Cardiac muscle cell (in vitro differentiated cells and primary cell): ENCODE measurements around the gene SH3RF3. TPM values are rescaled to one million over a fixed set of nuclear protein-coding genes. Genes with fewer than 3 reads are reported as not detected.

Experiments used
- DNase-seq, 2 donors: peaks; one replicate each; pipeline versions ENCODE4 v3.0.0 to v3.0.0-alpha.2; 2010 to 2017; ENCODE audit warnings: low read depth in 1 of 2, low spot score in 1 of 2
- H3K27ac ChIP-seq: fragments of 200-600 bp; sonication (generic); 2 replicates; pipeline ENCODE4 v1.5.1; 2016
- H3K27me3 ChIP-seq: fragments of 200-600 bp; sonication (generic); 2 replicates; pipeline ENCODE4 v1.6.0; 2016; ENCODE audit warnings: control low read depth
- H3K36me3 ChIP-seq: fragments of 200-600 bp; sonication (generic); 2 replicates; pipeline ENCODE4 v1.5.1; 2016; ENCODE audit warnings: control low read depth
- H3K4me1 ChIP-seq: fragments of 200-600 bp; sonication (generic); 2 replicates; pipeline ENCODE4 v1.8.1; 2017; ENCODE audit warnings: low read depth, mild to moderate bottlenecking, mixed run types
- H3K4me3 ChIP-seq: fragments of 200-600 bp; sonication (generic); 2 replicates; pipeline ENCODE4 v1.5.1; 2016; ENCODE audit warnings: mild to moderate bottlenecking
- H3K9me3 ChIP-seq: fragments of 200-600 bp; sonication (generic); 2 replicates; pipeline ENCODE4 v1.5.1; 2017; ENCODE audit warnings: low read depth, mild to moderate bottlenecking, control low read depth
- CTCF ChIP-seq: IDR thresholded peaks from 2 replicates; pipeline ENCODE4 v1.5.1; 2012; ENCODE audit warnings: low read depth, mild to moderate bottlenecking, low read length
- polyA plus RNA-seq: library from polyadenylated mRNA; unstranded; fragments of >200 nt; fragmentation: Nextera tagmentation; extraction: Ambion mirVana; gene quantifications from 2 replicates; pipeline ENCODE4 v1.2.1, GENCODE V29; 2016
- total RNA-seq: library from RNA; depleted of rRNA; stranded (reverse); fragments of >200 nt; gene quantifications from 2 replicates; pipeline ENCODE4 v1.2.3, GENCODE V29; 2016

SH3RF3 gene
- total and polyA plus RNA-seq, 2 experiments from 2014 or later = 1.2 to 1.7 TPM

GRCh38 chr2:109452318-109453305 lies 323.6 kb downstream of the SH3RF3 start:
- Histone ChIP-seq H3K36me3 (no peaks in the 10 kb centered on the region), H3K27me3 (no peaks in the 10 kb centered on the region), H3K9me3 (no peaks in the 10 kb centered on the region), H3K27ac (no peak overlapping the region), H3K4me3 (no peak overlapping the region), H3K4me1 (no peaks in the 10 kb centered on the region)
- no peak for TF ChIP-seq CTCF
- no peak for DNase-seq

GRCh38 chr2:109453371-109453995 lies 324.5 kb downstream of the SH3RF3 start:
- no peaks in the 10 kb centered on the region for H3K9me3 ChIP-seq
- no peaks in the 10 kb centered on the region for H3K4me1 ChIP-seq
- no peak for TF ChIP-seq CTCF
- H3K27me3 ChIP-seq = no peaks in the 10 kb centered on the region
- H3K27ac ChIP-seq = no peak overlapping the region
- no peak overlapping the region for H3K4me3 ChIP-seq
- DNase-seq = no peak
- no peaks in the 10 kb centered on the region for H3K36me3 ChIP-seq

- no peak overlapping the region for H3K27ac ChIP-seq
- no peak for TF ChIP-seq CTCF
Observed at GRCh38 chr2:109454304-109454703, 325.3 kb downstream of the SH3RF3 start.

GRCh38 chr2:109454765-109455394 lies 325.9 kb downstream of the SH3RF3 start:
- H3K27ac ChIP-seq = no peak overlapping the region
- H3K36me3 ChIP-seq = no peaks in the 10 kb centered on the region
- no peaks in the 10 kb centered on the region for H3K4me1 ChIP-seq
- DNase-seq = no peak
- H3K27me3 ChIP-seq = no peaks in the 10 kb centered on the region
- no peak overlapping the region for H3K4me3 ChIP-seq
- no peaks in the 10 kb centered on the region for H3K9me3 ChIP-seq
- no peak for TF ChIP-seq CTCF

More at GRCh38 chr2:109454304-109454703, 325.3 kb downstream of the SH3RF3 start:
- no peaks in the 10 kb centered on the region for H3K9me3 ChIP-seq
- H3K27me3 ChIP-seq = no peaks in the 10 kb centered on the region
- no peak overlapping the region for H3K4me3 ChIP-seq
- H3K36me3 ChIP-seq = no peaks in the 10 kb centered on the region
- peak in 1 of 2 donors; percentile 30 for DNase-seq
- H3K4me1 ChIP-seq = no peaks in the 10 kb centered on the region

- TF ChIP-seq CTCF = no peak
- no peak overlapping the region for H3K4me3 ChIP-seq
- H3K9me3 ChIP-seq = no peaks in the 10 kb centered on the region
- H3K36me3 ChIP-seq = no peaks in the 10 kb centered on the region
- no peaks in the 10 kb centered on the region for H3K27me3 ChIP-seq
- no peaks in the 10 kb centered on the region for H3K4me1 ChIP-seq
- DNase-seq = no peak
- H3K27ac ChIP-seq = no peak overlapping the region
Observed at GRCh38 chr2:109455731-109456691, 327.0 kb downstream of the SH3RF3 start.
